Measurements from ENCODE around the gene YWHAB.
A peak's percentile ranks its signal among the peaks of the same experiment; 100 is the strongest.
"Not testable (repeated sequence)": the region's sequence is repeated elsewhere in the genome, so short reads cannot be mapped to it uniquely, and the experiment has no call there.

The YWHAB gene

DNA sequence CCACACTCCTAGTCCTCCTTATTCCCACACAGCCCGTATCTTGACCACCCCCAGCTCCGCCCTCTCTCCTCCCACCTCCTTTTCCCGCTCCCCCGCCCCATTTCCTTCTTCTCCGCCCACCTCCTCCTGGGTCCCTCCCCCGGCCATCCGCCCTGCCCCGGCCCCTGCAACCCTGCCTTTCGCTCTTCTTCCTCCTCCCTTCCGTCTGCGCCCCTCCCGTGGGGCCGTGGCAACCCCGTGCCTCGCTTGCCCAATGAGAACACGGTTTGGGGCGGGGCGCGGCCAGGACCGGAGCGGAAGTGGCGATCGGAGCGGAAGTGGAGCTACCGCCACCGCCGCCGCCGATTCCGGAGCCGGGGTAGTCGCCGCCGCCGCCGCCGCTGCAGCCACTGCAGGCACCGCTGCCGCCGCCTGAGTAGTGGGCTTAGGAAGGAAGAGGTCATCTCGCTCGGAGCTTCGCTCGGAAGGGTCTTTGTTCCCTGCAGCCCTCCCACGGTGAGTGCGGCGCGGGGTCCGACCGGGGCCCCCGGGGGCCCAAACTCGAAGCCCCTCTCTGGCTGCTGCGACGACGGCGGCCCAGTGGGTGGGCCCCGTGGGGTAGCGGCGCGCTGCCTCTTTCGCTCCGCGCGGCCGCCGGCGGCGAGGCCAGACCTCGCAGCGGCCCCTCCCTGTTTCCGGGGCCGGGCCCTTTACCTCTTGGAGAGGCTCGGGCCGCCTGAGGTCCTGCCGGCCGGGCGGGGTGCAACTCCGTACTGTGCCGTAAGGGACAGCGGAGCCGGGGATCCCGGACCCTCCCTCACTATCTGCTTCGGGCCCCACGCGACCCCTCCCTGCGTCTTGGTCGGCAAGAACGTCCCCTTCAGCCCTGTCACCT is at the start of gene YWHAB:
YWHAB (plus strand) TSS at position 314 of the 874 bp plus-strand sequence. CDS start 15,829 bp downstream, outside the sequence.
- DNase-seq, result peak; percentile 98

DNA sequence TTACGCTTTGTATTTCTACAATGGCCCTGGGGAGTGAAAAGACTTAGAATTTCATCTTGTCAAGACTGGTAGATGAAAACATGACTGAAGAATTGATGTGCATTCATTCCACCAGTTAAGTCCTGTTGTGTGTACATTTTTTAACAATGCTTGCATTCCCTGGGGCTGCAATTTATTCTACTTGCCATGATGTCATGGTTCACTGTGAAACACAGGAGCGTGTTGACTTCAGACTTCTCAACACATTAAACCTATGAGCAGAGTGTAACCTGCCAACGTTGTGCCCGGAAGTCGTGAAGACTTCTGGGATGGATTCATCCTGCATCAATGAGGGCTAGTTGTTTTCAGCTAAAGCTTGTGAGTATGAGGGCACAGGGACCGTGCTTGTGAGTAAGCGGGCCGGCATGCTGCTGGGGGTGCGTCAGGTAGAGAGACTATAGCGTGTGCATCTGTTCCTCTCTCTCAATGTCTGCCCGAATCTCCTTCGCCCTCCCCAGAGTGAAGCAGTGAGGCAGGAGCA is 48.8 kb upstream of the YWHAB start:
- DNase-seq, result no peak

GRCh38 chr20:44837946-44838345 is 47.6 kb upstream of the YWHAB start:
- DNase-seq, result no peak

DNA sequence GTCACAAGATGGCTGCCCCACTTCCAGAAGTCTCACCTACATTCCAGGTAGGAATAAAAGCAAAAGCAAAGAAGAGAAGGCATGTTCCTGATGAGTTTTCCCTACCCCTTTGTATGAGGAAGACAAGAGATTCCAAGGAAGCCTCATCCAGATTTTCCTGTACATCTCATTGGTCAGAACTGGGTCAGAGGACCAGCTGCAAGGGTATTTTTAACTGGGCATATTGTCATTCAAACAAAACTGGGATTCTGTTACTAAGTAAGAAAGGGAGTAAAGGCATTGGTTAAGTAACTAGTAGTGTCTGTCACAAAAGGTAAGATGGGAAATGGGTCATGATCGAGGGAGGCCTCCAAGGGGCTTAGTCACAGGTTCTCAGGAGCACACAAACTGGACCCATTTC is 47.0 kb upstream of the YWHAB start:
- DNase-seq, result no peak

DNA sequence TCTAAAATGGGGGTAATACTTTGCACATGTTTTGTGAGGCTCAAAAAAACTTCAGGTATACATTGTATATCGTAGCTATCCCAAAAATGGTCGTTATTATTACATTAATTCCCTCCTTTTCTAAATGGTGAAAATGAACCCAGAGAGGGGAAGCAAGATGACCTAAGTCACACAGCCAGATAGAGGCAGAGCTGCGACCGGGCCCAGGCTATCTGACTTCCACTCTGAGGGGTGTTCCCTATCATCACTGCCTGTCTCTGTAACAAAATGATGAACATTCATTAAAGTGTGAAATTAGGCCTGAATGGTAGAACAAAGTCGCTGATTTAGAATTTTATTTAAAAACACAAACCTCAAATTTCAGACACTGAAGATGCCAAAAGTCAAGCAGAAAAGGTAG is 46.0 kb upstream of the YWHAB start:
- DNase-seq, result no peak

DNA sequence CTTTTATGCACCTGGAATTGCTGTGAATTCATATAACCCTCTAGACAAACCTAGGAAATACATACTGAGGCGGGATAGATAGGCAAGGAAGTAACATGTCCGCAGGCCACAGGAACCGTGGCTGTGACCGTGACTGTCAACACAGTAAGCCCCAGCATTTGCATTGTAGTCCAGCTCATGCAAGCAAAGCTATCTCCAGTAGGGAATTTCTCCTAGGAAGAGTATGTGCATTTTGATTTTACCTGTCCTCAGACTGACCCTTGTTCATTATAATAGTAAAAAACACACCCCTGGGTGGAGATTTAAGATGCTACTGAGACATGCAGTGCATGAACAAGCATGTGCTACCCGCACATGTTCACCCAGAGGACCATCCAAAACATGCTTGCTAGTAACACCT is 44.7 kb upstream of the YWHAB start:
- DNase-seq, result no peak

DNA sequence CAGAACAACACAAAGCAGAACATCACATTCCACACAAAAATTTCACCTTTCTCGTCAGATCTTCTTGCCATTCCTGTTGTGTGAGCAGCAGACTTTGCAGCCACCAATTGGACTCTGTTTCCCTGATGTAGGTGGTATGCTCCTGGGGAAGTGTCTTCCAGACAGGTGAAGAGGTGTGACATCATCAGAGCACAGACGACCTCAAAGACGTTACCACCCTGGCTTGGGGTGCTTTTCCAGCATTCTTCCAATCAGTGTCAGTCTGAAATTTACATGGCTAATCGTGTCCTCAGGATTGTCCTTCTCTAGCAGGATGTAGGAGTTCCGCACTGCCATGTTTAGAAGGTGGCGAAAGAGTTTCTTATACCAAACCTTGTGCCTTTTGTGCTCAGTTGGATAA is 43.5 kb upstream of the YWHAB start:
- DNase-seq, result no peak

DNA sequence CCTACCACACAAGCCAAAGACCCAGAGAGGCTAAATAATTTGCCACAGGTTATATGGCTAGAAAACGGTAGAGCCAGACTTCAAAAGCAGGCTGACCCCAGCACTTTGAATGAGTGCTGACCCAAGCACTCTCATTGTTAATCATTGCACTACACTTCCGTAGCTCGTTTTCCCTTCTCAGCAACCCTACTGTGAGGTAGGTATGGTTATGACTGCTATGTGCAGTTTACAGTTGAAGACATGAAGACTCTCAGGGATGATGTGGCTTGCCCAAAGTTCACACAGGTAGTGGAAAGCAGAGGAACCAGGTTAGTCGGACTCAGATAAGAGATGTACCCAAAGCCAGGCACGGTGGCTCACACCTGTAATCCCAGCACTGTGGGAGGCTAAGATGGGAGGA is 41.6 kb upstream of the YWHAB start:
- DNase-seq, result no peak

DNA sequence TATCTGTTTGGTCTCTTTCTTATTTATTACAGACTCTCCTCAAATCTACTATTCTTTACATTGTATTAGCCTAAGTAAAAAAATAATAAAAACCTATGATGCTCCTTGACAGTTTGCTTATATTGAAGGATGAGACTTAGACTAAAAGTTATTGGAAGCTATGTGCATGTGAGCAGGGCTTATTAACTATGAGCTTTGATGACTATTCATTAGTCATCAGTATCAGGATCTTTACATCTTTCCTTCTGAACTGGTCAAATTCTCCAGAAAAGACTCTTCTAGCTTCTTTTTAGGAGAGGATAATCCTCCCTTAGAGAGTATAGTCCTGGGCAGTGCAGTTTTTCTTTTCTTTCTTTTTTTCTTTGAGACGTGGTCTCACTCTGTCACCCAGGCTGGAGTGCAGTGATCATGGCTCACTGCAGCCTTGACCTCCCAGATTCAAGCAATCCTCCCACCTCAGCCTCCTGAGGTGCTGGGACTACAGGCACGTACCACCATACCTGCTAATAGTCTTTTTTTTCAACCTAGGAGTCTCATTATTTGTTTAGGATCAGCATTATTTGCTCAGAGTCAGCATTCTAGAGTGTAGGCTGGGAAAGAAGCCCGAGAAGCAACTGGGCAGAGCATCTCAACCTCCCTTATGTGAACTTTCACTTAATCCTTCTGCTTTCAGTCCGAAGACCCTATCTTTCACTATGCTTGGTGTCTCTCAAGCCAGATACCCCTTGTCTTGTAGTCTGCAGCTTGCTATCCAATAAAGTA is 37.1 kb upstream of the YWHAB start:
- DNase-seq, result peak; percentile 13

- no peak for DNase-seq
Observed at GRCh38 chr20:44849703-44850102, 35.8 kb upstream of the YWHAB start.

GRCh38 chr20:44850272-44850671 is 35.2 kb upstream of the YWHAB start:
- DNase-seq, result no peak

DNA sequence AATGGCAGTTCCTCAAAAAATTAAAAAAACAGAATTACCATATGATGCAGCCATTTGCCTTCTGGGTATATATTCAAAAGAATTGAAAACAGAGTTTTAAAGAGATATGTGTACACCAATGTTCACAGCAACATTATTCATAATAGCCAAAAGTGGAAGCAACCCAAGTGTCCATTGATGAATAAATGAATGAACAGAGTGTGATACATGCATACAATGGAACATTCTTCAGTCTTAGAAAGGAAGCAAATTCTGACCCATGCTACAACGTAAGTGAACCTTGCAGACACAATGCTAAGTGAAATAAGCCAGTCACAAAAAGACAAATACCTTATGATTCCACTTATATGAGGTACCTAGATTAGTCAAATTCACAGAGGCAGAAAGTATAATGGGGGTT is 34.7 kb upstream of the YWHAB start:
- DNase-seq, result no peak

DNA sequence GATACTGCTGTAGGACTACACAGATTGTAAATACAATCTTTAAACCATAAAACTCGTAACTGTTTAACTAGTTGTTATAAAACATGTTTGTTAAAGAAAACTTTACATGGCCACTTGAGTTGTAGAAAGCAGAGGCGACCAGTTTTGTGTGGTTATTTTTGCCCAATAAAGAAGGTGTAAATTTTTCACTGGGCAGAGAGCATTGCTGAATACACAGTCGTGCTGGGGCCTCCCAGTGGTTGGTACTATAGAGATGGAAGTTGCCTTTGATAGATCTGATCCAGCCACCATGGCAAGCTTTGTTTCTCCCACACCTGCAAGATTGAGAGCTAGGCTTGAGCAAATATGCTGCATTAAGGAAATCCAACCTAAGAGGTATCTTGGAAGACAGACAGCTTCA is 34.0 kb upstream of the YWHAB start:
- no peak for DNase-seq

GRCh38 chr20:44856442-44856841 is 29.1 kb upstream of the YWHAB start:
- DNase-seq, result no peak

- no peak for DNase-seq
Observed at GRCh38 chr20:44856856-44857448, 28.6 kb upstream of the YWHAB start.

GRCh38 chr20:44858606-44859360 is 26.7 kb upstream of the YWHAB start:
- no peak for DNase-seq

GRCh38 chr20:44861531-44862006 is 23.9 kb upstream of the YWHAB start:
- DNase-seq, result peak; percentile 56

GRCh38 chr20:44862286-44862685 is 23.2 kb upstream of the YWHAB start:
- no peak for DNase-seq

GRCh38 chr20:44863365-44864084 is 22.0 kb upstream of the YWHAB start:
- DNase-seq, result not testable (repeated sequence)

- DNase-seq, result not testable (repeated sequence)
Observed at GRCh38 chr20:44864493-44864892, 21.0 kb upstream of the YWHAB start.

DNA sequence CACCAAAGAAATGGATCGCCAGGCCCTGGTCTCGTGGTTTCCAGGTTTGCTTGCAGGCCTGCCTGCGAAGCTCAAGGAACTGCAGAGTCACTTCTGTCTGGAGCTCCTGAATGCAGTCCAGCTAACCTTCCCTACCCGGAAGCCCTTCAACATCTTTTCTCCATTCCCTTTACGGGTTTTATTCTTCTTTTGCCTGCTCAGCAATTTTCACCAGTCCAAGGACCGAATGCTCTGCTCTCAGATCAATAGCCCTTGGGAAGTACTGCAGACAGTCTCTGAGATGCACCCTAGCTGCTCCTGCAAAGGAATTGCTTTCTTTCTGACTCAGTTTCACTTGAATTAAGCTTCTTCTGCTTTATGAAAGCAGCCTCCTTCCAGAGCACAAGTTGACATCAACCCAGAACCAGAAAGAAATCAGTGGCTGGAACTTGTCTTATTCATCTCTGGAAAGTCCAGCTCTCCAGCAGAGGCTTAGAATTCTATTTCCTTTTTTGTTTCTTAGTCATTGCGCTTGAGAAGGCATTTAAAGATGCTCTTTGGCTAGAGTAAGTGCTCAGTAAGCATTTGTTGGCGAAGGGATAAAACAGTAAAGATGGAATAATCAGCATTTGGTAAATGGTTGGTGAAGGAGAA is 18.7 kb upstream of the YWHAB start:
- no peak for DNase-seq
